GM23338 (cell line): ENCODE results near the gene FLG2. TPM values are rescaled to one million over a fixed set of nuclear protein-coding genes. Genes with fewer than 3 reads are reported as not detected.
A peak's percentile ranks its signal among the peaks of the same experiment; 100 is the strongest.

Experiments
- ATAC-seq: fragments of 200-7000 bp; cut with Tn5 transposase; 3 replicates; pipeline ENCODE4 v1.9.1; 2020
- DNase-seq: peaks from one replicate; pipeline ENCODE4 v3.0.0-alpha.2; 2015; ENCODE audit warnings: low spot score
- H2AFZ ChIP-seq: fragments of 200-600 bp; sonication (generic); 2 replicates; pipeline ENCODE4 v1.8.0; 2016; ENCODE audit warnings: antibody characterized with exemption, mild to moderate bottlenecking, moderate library complexity
- H3F3A ChIP-seq: fragments of 200-600 bp; sonication (generic); replicated peaks from 2 replicates; pipeline ENCODE4 v1.8.0; 2017; ENCODE audit warnings: antibody characterized with exemption, mixed run types, low read depth
- H3K27ac ChIP-seq: fragments of 200-600 bp; sonication (generic); 2 replicates; pipeline ENCODE4 v1.6.1; 2016; ENCODE audit warnings: low read depth
- H3K27me3 ChIP-seq: fragments of 200-600 bp; sonication (generic); 2 replicates; pipeline ENCODE4 v1.8.0; 2016; ENCODE audit warnings: mild to moderate bottlenecking, mixed run types, moderate library complexity; ENCODE audit not compliant: insufficient read depth
- H3K36me3 ChIP-seq: fragments of 200-600 bp; sonication (generic); 2 replicates; pipeline ENCODE4 v1.8.0; 2016; ENCODE audit warnings: mild to moderate bottlenecking; ENCODE audit not compliant: insufficient read depth
- H3K4me1 ChIP-seq: fragments of 200-600 bp; sonication (generic); 2 replicates; pipeline ENCODE4 v1.8.0; 2016; ENCODE audit warnings: mild to moderate bottlenecking, moderate library complexity; ENCODE audit not compliant: insufficient read depth
- H3K4me2 ChIP-seq: fragments of 200-600 bp; sonication (generic); 2 replicates; pipeline ENCODE4 v1.7.1; 2017; ENCODE audit warnings: mixed run types
- H3K4me3 ChIP-seq: fragments of 200-600 bp; sonication (generic); 2 replicates; pipeline ENCODE4 v1.6.1; 2016; ENCODE audit warnings: mixed run types
- H3K79me2 ChIP-seq: fragments of 200-600 bp; sonication (generic); replicated peaks from 2 replicates; pipeline ENCODE4 v1.8.0; 2017; ENCODE audit warnings: mild to moderate bottlenecking; ENCODE audit not compliant: insufficient read depth
- H3K9me2 ChIP-seq: fragments of 200-600 bp; sonication (generic); 2 replicates; pipeline ENCODE4 v1.8.0; 2017; ENCODE audit not compliant: insufficient read depth
- H4K20me1 ChIP-seq: fragments of 200-600 bp; sonication (generic); replicated peaks from 2 replicates; pipeline ENCODE4 v1.8.0; 2017; ENCODE audit warnings: mild to moderate bottlenecking; ENCODE audit not compliant: insufficient read depth
- H3K27ac Mint-ChIP-seq: 2 replicates; pipeline ENCODE4 v1.8.0; 2020; ENCODE audit warnings: inconsistent platforms, mild to moderate bottlenecking, moderate library complexity, mixed read lengths
- H3K27me3 Mint-ChIP-seq: 3 replicates; pipeline ENCODE4 v1.8.0; 2022; ENCODE audit warnings: low read depth, mild to moderate bottlenecking, moderate library complexity, mixed read lengths, inconsistent platforms; ENCODE audit not compliant: insufficient read depth, poor library complexity
- H3K36me3 Mint-ChIP-seq: 3 replicates; pipeline ENCODE4 v1.8.0; 2021; ENCODE audit warnings: low read depth, mild to moderate bottlenecking, inconsistent platforms, moderate library complexity, mixed read lengths
- H3K4me1 Mint-ChIP-seq: 3 replicates; pipeline ENCODE4 v1.8.0; 2020; ENCODE audit warnings: mild to moderate bottlenecking, inconsistent platforms, mixed read lengths
- H3K4me3 Mint-ChIP-seq: 3 replicates; pipeline ENCODE4 v1.8.0; 2021; ENCODE audit warnings: moderate library complexity, mild to moderate bottlenecking, inconsistent platforms, mixed read lengths
- H3K9me3 Mint-ChIP-seq: 3 replicates; pipeline ENCODE4 v1.8.0; 2020; ENCODE audit warnings: moderate library complexity, mild to moderate bottlenecking, inconsistent platforms, mixed read lengths
- CREB1 ChIP-seq: fragments of 250-450 bp; sonication (Bioruptor Pico); IDR thresholded peaks from 2 replicates; pipeline ENCODE4 v1.5.0; 2020; ENCODE audit warnings: low read depth, mild to moderate bottlenecking, moderate library complexity
- CTCF ChIP-seq, 2 experiments: fragments of 200-600 bp in 1 of 2; sonication (generic) in 1 of 2; conservative IDR thresholded peaks; 2 replicates each; pipeline versions ENCODE4 v1.5.1 to v1.6.1; 2016 to 2017; ENCODE audit warnings: antibody characterized with exemption in 2 of 2, low read depth in 2 of 2, mild to moderate bottlenecking in 2 of 2, moderate library complexity in 1 of 2
- ETS1 ChIP-seq: IDR thresholded peaks from 2 replicates; pipeline ENCODE4 v1.6.1; 2016; ENCODE audit warnings: antibody characterized with exemption
- EZH2phosphoT487 ChIP-seq: fragments of 200-600 bp; sonication (generic); IDR thresholded peaks from one replicate; pipeline ENCODE4 v1.8.1; 2018; ENCODE audit warnings: antibody characterized with exemption; ENCODE audit not compliant: unreplicated experiment
- JUNB ChIP-seq: IDR thresholded peaks from one replicate; pipeline ENCODE4 v1.6.1; 2016; ENCODE audit warnings: antibody characterized with exemption; ENCODE audit not compliant: unreplicated experiment
- NANOG ChIP-seq: IDR thresholded peaks from 2 replicates; pipeline ENCODE4 v1.6.1; 2016; ENCODE audit warnings: antibody characterized with exemption, borderline replicate concordance
- POLR2AphosphoS5 ChIP-seq: IDR thresholded peaks from 2 replicates; pipeline ENCODE4 v1.6.1; 2016; ENCODE audit warnings: antibody characterized with exemption, low read depth
- ZNF114 ChIP-seq: fragments of 250-450 bp; sonication (Bioruptor Pico); IDR thresholded peaks from 2 replicates; pipeline ENCODE4 v1.5.0; 2020; ENCODE audit warnings: mild to moderate bottlenecking, moderate library complexity
- ZNF331 ChIP-seq: fragments of 250-450 bp; sonication (Bioruptor Pico); IDR thresholded peaks from 2 replicates; pipeline ENCODE4 v1.5.0; 2020; ENCODE audit warnings: low read depth, mild to moderate bottlenecking, moderate library complexity
- polyA plus RNA-seq: library from polyadenylated mRNA; unstranded; fragments of >200 nt; fragmentation: Nextera tagmentation; extraction: Ambion mirVana; gene quantifications from 2 replicates; pipeline ENCODE4 v1.2.1, GENCODE V29; 2016
- total RNA-seq: library from RNA; depleted of rRNA; stranded (reverse); fragments of >200 nt; shearing (Covaris generic); gene quantifications from 2 replicates; pipeline ENCODE4 v1.2.3, GENCODE V29; 2014
- TF ChIP-seq, protein P1 (sequence below): IDR thresholded peaks from one replicate; pipeline ENCODE4 v1.6.1; 2018; ENCODE audit warnings: antibody characterized with exemption; ENCODE audit not compliant: unreplicated experiment

FLG2 gene
- total and polyA plus RNA-seq, 2 experiments from 2014 or later, result not detected

DNA sequence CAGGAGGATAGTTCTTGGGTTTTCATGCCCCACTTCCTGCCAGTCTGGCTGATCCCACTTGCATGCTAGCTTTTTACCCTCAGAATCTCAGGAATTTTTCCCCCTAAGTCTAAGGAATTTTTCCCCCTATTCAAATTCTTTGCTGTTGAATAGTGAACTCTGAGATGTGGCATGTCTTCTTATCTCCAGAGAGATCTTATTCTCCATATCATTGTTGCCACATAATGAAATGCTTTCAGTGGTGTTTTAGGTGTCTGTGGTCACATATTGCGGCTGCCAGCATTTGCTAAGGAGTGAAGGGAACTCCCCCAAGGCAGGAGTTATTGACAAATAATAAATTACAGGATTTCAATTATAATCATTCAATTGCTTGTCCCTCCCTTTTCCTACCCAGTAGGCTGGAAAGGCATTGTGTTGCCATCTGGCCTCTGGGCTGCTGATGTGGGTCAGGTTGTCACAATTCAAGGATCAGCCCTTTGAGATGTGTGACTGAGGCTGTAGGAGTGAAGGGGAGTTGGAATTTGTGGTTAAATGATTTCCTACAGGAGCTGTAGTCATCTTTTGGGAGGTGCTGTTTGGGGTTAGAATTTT is 30.9 kb downstream of the FLG2 start (continued):
- TF ChIP-seq JUNB, result no peak

DNA sequence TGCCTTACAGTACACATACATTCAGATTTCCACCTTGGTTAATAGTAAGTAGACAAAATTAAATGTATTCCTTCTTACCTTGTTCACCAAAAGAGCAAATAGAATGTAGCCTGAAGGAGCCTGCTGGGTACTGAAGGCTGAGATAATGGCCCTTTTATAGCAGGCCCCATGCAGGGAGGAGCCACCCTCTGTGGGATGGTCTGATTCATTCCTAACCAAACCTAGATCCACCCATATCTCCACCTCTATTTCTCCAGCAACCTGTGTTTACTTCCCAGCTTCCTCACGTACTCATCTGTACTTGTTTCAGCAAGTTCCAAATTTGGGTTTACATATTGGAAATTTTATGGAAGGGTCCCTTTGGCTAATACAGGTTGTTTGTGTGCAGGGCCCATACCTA is 34.7 kb downstream of the FLG2 start, which contains the start of gene FLG:
FLG (minus strand) TSS at position 129 of the 400 bp plus-strand sequence. CDS start 9,783 bp downstream, outside the sequence.
- Histone ChIP-seq H3K4me2 (no peak within 1 kb of the TSS), H3K27me3 (no peaks in the 10 kb centered on the region), H3K27ac (no peak within 1 kb of the TSS), H3K36me3 (no peaks in the 10 kb centered on the region), H3K9me2 (no peaks in the 10 kb centered on the region; the same call in 1 of the 2 replicates), H3F3A (no peaks in the 10 kb centered on the region), H2AFZ (no peak within 1 kb of the TSS), H3K4me1 (peaks cover 6% of the 10 kb centered on the region), H3K79me2 (no peaks in the 10 kb centered on the region), H4K20me1 (no peaks in the 10 kb centered on the region), H3K4me3 (no peak within 1 kb of the TSS)
- ATAC-seq (peak; percentile 64), DNase-seq (no peak)
- no peaks in the 10 kb centered on the region for H3K27me3 Mint-ChIP-seq
- no peaks in the 10 kb centered on the region for H3K36me3 Mint-ChIP-seq
- H3K27ac Mint-ChIP-seq, result no peak within 1 kb of the TSS
- no peak for TF ChIP-seq EZH2phosphoT487
- TF ChIP-seq ZNF331 (CRISPR knock-in tag), result no peak
- TF ChIP-seq JUNB, result no peak
- no peak for TF ChIP-seq CTCF (conservative IDR thresholded peaks at IDR 0.05; ENCODE audit: low read depth in 2 of 2)
- no peak for TF ChIP-seq CREB1 (CRISPR knock-in tag)
- TF ChIP-seq ETS1, result no peak
- TF ChIP-seq POLR2AphosphoS5, result no peak
- no peak for TF ChIP-seq NANOG
- no peak for TF ChIP-seq ZNF114
- TF ChIP-seq, protein P1, sequence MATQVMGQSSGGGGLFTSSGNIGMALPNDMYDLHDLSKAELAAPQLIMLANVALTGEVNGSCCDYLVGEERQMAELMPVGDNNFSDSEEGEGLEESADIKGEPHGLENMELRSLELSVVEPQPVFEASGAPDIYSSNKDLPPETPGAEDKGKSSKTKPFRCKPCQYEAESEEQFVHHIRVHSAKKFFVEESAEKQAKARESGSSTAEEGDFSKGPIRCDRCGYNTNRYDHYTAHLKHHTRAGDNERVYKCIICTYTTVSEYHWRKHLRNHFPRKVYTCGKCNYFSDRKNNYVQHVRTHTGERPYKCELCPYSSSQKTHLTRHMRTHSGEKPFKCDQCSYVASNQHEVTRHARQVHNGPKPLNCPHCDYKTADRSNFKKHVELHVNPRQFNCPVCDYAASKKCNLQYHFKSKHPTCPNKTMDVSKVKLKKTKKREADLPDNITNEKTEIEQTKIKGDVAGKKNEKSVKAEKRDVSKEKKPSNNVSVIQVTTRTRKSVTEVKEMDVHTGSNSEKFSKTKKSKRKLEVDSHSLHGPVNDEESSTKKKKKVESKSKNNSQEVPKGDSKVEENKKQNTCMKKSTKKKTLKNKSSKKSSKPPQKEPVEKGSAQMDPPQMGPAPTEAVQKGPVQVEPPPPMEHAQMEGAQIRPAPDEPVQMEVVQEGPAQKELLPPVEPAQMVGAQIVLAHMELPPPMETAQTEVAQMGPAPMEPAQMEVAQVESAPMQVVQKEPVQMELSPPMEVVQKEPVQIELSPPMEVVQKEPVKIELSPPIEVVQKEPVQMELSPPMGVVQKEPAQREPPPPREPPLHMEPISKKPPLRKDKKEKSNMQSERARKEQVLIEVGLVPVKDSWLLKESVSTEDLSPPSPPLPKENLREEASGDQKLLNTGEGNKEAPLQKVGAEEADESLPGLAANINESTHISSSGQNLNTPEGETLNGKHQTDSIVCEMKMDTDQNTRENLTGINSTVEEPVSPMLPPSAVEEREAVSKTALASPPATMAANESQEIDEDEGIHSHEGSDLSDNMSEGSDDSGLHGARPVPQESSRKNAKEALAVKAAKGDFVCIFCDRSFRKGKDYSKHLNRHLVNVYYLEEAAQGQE, result no peak
- no peaks in the 10 kb centered on the region for H3K9me3 Mint-ChIP-seq
- H3K4me3 Mint-ChIP-seq, result no peak within 1 kb of the TSS
- peaks cover 4% of the 10 kb centered on the region; the same call in 1 of the 3 replicates for H3K4me1 Mint-ChIP-seq
